ENCODE measurements around the gene NOS2.
"Not testable (repeated sequence)": the region's sequence is repeated elsewhere in the genome, so short reads cannot be mapped to it uniquely, and the experiment has no call there.

The NOS2 gene

DNA sequence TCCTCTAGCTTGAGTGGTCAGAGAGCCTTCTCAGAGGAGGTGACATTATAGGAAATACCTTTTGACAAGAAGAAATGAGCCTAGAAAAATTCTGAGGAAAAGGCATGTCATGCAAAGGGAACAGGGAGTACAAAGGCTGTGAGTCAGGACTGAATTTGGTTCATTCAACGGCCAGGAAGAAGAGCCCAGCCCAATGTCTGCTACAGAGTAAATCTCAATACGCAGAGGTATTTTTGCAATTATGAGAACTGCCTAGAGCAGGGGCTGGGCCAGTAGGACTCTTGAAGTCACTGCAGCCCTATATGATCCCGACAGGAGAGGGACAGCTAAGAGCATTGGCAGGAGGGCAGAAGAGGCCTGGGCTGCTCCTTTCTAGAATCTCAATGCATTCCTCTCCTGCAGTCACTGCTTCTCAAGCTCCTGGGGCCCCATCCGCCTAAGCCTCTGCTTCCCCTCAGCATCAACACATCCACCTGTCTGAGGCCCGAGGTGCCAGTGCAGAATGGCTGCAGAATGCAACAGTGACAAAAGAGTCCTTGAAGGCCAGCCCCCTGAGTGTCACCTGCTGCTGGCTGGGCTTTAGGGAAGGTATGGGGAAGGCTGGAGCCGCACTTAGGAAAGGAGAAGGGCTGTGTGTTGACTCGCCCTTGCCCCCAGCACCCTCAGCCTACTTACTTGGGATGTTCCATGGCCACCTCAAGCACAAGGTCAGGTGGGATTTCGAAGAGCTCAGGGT, 20.1 kb downstream of the NOS2 start:
- no peaks in the 10 kb centered on the region for H3K9me3 ChIP-seq (ENCODE audit: low read length)
- no peak overlapping the region for H3K9ac ChIP-seq (ENCODE audit: low read length)
- H3K4me1 ChIP-seq (ENCODE audit: insufficient read depth, low read length), result no peaks in the 10 kb centered on the region
- no peaks in the 10 kb centered on the region for H3K36me3 ChIP-seq (ENCODE audit: insufficient read depth, low read length)
- H3K4me3 ChIP-seq (ENCODE audit: low read depth in 1 of 2, low read length in 2 of 2), result no peak overlapping the region
- no peak overlapping the region for H3K27ac ChIP-seq (ENCODE audit: low read depth, low read length)
- H3K27me3 ChIP-seq (ENCODE audit: control insufficient read depth in 1 of 2, insufficient read depth in 2 of 2, low read length in 2 of 2), result no peaks in the 10 kb centered on the region

DNA sequence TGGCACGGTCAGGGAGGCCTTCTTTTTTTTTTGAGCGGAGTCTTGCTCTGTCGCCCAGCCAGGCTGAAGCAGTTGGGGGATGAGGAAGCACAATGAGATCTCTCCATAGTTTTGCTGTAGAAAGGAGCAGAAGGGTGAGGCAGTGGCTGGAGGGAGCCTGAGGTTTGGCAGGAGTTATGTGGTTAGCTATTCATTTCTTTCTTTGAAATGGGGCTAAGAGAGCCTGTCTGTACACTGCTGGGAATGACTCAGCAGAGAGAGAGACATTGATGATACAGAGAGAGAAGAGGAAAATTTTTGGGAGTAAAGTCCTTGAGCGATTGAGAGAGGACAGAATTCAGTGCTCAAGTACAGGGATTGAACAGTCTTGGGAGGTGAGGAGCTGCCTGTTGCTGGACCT, 22.1 kb downstream of the NOS2 start:
- H3K36me3 ChIP-seq (ENCODE audit: insufficient read depth, low read length), result no peaks in the 10 kb centered on the region
- H3K4me1 ChIP-seq (ENCODE audit: insufficient read depth, low read length), result no peaks in the 10 kb centered on the region
- no peak overlapping the region for H3K4me3 ChIP-seq (ENCODE audit: low read depth in 1 of 2, low read length in 2 of 2)
- H3K9ac ChIP-seq (ENCODE audit: low read length), result no peak overlapping the region
- H3K27me3 ChIP-seq (ENCODE audit: control insufficient read depth in 1 of 2, insufficient read depth in 2 of 2, low read length in 2 of 2), result no peaks in the 10 kb centered on the region
- no peak overlapping the region for H3K27ac ChIP-seq (ENCODE audit: low read depth, low read length)
- H3K9me3 ChIP-seq (ENCODE audit: low read length), result no peaks in the 10 kb centered on the region

DNA sequence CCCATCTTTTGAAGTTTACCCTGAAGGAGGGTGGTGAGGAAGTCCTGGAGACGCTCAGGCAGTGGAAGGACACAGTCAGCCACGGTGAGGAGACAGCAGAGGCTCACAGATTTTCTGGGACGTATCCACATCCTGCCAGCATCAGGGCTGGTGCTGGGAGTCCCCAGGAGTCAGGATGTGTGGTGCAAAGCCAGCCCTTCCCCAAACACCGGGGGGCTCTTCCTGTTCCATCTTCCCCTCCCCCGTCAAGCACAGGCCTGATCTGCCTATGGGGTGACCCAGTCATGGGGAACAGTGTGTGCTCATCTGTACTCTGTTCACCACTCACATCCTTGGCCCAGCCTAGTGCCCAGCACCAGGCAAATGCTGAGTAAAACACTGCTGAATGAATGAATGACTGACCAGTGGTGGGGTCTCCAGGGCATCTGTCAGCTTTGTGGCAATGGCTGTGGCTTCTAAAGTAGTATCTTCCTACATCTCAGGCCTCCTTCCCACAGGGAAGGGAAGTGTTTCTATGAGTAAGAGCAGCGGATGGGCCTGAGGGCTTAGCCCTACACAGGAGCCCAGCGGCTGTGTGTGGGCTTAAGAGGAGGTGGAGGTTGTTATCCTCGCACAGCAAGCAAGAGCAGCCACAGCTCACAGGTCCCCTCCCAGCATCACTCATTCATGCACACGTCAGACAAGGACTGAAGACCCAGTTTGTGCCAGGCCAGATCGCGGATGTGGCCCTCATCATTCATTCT, 23.3 kb downstream of the NOS2 start:
- H3K9me3 ChIP-seq (ENCODE audit: low read length), result no peaks in the 10 kb centered on the region
- H3K36me3 ChIP-seq (ENCODE audit: insufficient read depth, low read length), result no peaks in the 10 kb centered on the region
- no peak overlapping the region for H3K27ac ChIP-seq (ENCODE audit: low read depth, low read length)
- no peaks in the 10 kb centered on the region for H3K4me1 ChIP-seq (ENCODE audit: insufficient read depth, low read length)
- H3K27me3 ChIP-seq (ENCODE audit: control insufficient read depth in 1 of 2, insufficient read depth in 2 of 2, low read length in 2 of 2), result no peaks in the 10 kb centered on the region
- no peak overlapping the region for H3K4me3 ChIP-seq (ENCODE audit: low read depth in 1 of 2, low read length in 2 of 2)
- H3K9ac ChIP-seq (ENCODE audit: low read length), result no peak overlapping the region

DNA sequence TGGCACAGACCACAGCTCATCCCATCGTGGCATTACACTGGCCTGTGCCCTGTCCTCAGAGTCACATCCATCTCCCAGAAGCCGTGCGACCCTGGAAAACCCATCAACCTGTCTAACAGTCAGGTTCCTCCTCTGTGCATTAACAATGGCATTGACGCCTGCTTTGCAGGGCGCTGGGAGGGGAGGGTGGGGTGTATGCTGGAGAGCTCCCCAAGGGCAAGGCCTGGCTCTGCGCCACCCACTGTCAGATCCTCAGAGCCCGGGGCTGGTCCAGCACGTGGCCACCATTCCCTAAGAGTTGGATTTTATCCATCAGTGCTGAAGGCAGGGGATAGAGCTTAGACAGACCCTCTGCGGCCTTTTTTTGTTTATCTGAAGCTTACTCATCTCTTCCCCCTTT, 28.7 kb downstream of the NOS2 start:
- no peaks in the 10 kb centered on the region for H3K27me3 ChIP-seq (ENCODE audit: control insufficient read depth in 1 of 2, insufficient read depth in 2 of 2, low read length in 2 of 2)
- no peak overlapping the region for H3K4me3 ChIP-seq (ENCODE audit: low read depth in 1 of 2, low read length in 2 of 2)
- no peaks in the 10 kb centered on the region for H3K9me3 ChIP-seq (ENCODE audit: low read length)
- H3K9ac ChIP-seq (ENCODE audit: low read length), result no peak overlapping the region
- H3K27ac ChIP-seq (ENCODE audit: low read depth, low read length), result no peak overlapping the region
- H3K4me1 ChIP-seq (ENCODE audit: insufficient read depth, low read length), result no peaks in the 10 kb centered on the region
- no peaks in the 10 kb centered on the region for H3K36me3 ChIP-seq (ENCODE audit: insufficient read depth, low read length)

DNA sequence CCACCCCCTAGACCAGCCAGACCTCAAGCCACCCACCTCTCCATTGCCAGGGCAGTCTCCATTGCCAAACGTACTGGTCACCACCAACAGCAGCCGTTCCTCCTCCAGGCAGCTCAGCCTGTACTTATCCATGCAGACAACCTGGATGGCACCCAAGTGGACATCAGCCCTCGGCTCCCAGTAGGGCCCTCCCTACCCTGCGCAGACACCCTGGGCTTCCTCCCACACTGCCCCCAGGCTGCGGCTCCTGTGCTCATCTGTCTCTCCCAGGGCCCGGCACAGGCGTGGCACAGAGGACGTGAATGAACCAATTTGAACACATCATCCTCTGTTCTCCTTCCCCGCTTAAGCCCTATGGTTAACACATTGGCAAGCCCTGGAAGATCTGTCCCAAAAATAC, 29.5 kb downstream of the NOS2 start:
- H3K36me3 ChIP-seq (ENCODE audit: insufficient read depth, low read length), result no peaks in the 10 kb centered on the region
- H3K4me3 ChIP-seq (ENCODE audit: low read depth in 1 of 2, low read length in 2 of 2), result no peak overlapping the region

DNA sequence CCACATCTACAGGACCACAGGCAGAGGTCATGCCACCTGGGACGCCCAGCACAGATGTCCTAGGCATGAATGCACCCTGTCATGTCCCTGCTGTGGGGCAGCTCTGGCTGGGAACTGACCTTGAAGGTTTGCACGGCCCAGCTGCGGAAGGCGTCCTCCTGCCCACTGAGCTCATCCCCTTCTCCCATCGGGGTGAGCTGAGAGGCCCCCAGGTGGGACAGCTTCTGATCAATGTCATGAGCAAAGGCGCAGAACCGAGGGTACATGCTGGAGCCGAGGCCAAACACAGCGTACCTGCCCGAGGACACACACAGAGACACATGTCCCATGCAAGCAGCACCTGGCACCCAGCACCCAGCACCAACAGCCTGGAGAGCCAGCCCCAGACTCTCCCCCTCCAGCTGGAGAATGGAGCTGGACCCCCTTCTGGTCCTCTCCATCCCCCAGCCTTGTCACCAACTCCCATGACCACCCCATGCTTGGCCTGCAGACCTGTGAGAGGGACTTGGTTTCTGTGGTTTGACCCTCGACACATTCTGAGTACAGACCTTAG, 31.4 kb downstream of the NOS2 start:
- H3K4me1 ChIP-seq (ENCODE audit: insufficient read depth, low read length), result no peaks in the 10 kb centered on the region
- no peaks in the 10 kb centered on the region for H3K9me3 ChIP-seq (ENCODE audit: low read length)
- H3K27me3 ChIP-seq (ENCODE audit: control insufficient read depth in 1 of 2, insufficient read depth in 2 of 2, low read length in 2 of 2), result no peaks in the 10 kb centered on the region
- no peak overlapping the region for H3K9ac ChIP-seq (ENCODE audit: low read length)
- no peak overlapping the region for H3K4me3 ChIP-seq (ENCODE audit: low read depth in 1 of 2, low read length in 2 of 2)
- H3K27ac ChIP-seq (ENCODE audit: low read depth, low read length), result no peak overlapping the region
- H3K36me3 ChIP-seq (ENCODE audit: insufficient read depth, low read length), result no peaks in the 10 kb centered on the region

More for the DNA sequence above, 29.5 kb downstream of the NOS2 start:
- no peaks in the 10 kb centered on the region for H3K4me1 ChIP-seq (ENCODE audit: insufficient read depth, low read length)
- no peaks in the 10 kb centered on the region for H3K27me3 ChIP-seq (ENCODE audit: control insufficient read depth in 1 of 2, insufficient read depth in 2 of 2, low read length in 2 of 2)
- no peaks in the 10 kb centered on the region for H3K9me3 ChIP-seq (ENCODE audit: low read length)
- no peak overlapping the region for H3K27ac ChIP-seq (ENCODE audit: low read depth, low read length)
- no peak overlapping the region for H3K9ac ChIP-seq (ENCODE audit: low read length)

DNA sequence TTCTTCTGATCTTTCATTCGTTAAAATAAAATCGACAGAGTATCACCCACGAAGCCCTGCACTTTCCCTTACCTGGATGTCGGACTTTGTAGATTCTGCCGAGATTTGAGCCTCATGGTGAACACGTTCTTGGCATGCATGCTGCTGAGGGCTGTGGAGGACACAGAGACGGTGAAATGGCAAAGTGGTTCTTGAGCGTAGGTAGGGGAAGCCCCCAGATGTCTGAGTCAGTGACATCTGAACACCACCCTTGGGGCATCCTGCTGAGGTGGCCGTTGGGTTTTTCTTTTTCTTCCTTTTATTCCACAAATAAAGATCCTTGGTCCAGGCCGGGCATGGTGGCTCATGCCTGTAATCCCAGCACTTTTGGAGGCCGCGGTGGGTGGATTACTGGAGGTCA, 33.9 kb downstream of the NOS2 start:
- H3K9ac ChIP-seq (ENCODE audit: low read length), result no peak overlapping the region
- H3K9me3 ChIP-seq (ENCODE audit: low read length), result no peaks in the 10 kb centered on the region

DNA sequence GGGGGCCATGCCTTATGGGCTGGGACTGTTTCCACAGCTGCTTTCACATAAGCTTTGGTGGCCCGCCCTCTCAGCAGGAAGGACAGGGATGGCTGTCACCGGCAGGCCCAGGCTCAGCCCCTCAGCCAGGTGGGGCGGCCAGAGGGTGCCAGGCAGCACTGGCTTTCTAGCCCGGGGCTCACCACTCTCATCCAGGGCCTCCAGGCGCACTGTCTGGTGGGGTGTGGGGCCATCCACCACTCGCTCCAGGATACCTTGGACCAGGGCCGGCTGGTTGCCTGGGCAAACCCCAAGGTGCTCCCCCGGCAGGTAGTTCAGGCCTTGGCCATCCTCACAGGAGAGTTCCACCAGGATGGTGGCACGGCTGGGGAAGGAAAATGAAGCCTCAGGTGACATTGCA, 35.0 kb downstream of the NOS2 start:
- Histone ChIP-seq H3K36me3 (ENCODE audit: insufficient read depth, low read length) (no peaks in the 10 kb centered on the region), H3K9me3 (ENCODE audit: low read length) (no peaks in the 10 kb centered on the region), H3K4me1 (ENCODE audit: insufficient read depth, low read length) (no peaks in the 10 kb centered on the region), H3K27me3 (ENCODE audit: control insufficient read depth in 1 of 2, insufficient read depth in 2 of 2, low read length in 2 of 2) (no peaks in the 10 kb centered on the region), H3K27ac (ENCODE audit: low read depth, low read length) (no peak overlapping the region), H3K4me3 (ENCODE audit: low read depth in 1 of 2, low read length in 2 of 2) (no peak overlapping the region), H3K9ac (ENCODE audit: low read length) (no peak overlapping the region)

More for the DNA sequence above, 33.9 kb downstream of the NOS2 start:
- H3K27me3 ChIP-seq (ENCODE audit: control insufficient read depth in 1 of 2, insufficient read depth in 2 of 2, low read length in 2 of 2), result no peaks in the 10 kb centered on the region
- H3K4me3 ChIP-seq (ENCODE audit: low read depth in 1 of 2, low read length in 2 of 2), result no peak overlapping the region
- no peaks in the 10 kb centered on the region for H3K4me1 ChIP-seq (ENCODE audit: insufficient read depth, low read length)
- H3K27ac ChIP-seq (ENCODE audit: low read depth, low read length), result no peak overlapping the region
- H3K36me3 ChIP-seq (ENCODE audit: insufficient read depth, low read length), result no peaks in the 10 kb centered on the region

DNA sequence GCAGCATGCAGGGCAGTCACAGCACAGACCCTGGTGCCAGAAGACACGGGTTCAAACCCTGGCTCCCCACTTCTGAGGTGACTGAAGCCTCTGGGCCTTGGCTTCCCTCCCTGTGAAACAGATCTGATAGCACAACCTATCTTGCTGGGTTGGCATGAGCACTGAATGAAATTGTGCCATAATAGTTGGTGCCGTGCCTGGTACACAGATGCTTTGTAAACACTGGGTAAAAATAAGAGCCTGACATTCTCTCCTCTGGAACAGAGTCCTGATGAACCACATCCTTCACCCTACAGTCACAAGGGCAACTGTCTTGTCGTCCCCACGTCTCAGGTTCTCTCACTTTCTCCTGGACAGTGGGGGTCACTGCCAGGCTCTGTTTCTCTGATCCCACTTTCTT, 35.7 kb downstream of the NOS2 start:
- Histone ChIP-seq H3K27me3 (ENCODE audit: control insufficient read depth in 1 of 2, insufficient read depth in 2 of 2, low read length in 2 of 2) (no peaks in the 10 kb centered on the region), H3K9me3 (ENCODE audit: low read length) (no peaks in the 10 kb centered on the region), H3K4me1 (ENCODE audit: insufficient read depth, low read length) (no peaks in the 10 kb centered on the region), H3K4me3 (ENCODE audit: low read depth in 1 of 2, low read length in 2 of 2) (no peak overlapping the region), H3K27ac (ENCODE audit: low read depth, low read length) (no peak overlapping the region), H3K9ac (ENCODE audit: low read length) (no peak overlapping the region), H3K36me3 (ENCODE audit: insufficient read depth, low read length) (no peaks in the 10 kb centered on the region)

DNA sequence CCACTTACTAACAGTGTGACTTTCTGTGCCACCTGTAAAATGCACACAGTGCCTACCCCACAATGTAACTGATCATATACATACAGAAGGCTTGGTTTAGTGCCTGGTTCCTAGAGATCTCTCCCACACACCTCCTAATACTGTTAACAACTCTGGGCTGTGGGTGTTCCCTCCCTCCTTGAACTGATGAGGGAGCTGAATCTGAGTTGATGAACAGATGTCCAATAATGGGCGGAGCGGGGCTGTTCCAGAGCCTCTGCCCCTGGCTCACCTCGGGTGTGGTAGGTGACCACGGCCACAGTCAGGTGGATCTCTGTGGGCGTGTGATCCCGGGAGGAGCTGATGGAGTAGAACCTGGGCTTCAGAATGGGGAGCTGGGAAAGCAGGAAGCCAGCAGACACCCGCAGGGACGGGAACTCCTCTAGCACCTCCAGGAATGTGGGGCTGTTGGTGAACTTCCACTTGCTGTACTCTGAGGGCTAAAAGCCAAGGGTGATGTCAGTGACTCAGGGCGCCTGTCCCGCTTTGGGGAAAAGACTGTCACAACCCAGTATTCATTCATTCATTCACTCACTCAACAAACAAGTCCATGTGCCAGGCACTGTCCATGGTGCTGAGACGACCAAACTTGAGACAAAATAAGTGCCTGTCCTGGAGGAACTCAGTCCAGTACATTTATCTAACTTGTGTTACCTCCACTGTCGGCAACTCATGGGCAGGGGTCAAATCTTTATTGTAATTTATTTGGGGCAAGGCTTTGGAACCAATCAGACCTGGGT, 37.6 kb downstream of the NOS2 start:
- H3K27me3 ChIP-seq (ENCODE audit: control insufficient read depth in 1 of 2, insufficient read depth in 2 of 2, low read length in 2 of 2), result no peaks in the 10 kb centered on the region
- no peak overlapping the region for H3K9ac ChIP-seq (ENCODE audit: low read length)
- no peak overlapping the region for H3K27ac ChIP-seq (ENCODE audit: low read depth, low read length)
- no peaks in the 10 kb centered on the region for H3K36me3 ChIP-seq (ENCODE audit: insufficient read depth, low read length)
- H3K4me1 ChIP-seq (ENCODE audit: insufficient read depth, low read length), result no peaks in the 10 kb centered on the region
- H3K4me3 ChIP-seq (ENCODE audit: low read depth in 1 of 2, low read length in 2 of 2), result no peak overlapping the region
- H3K9me3 ChIP-seq (ENCODE audit: low read length), result no peaks in the 10 kb centered on the region

DNA sequence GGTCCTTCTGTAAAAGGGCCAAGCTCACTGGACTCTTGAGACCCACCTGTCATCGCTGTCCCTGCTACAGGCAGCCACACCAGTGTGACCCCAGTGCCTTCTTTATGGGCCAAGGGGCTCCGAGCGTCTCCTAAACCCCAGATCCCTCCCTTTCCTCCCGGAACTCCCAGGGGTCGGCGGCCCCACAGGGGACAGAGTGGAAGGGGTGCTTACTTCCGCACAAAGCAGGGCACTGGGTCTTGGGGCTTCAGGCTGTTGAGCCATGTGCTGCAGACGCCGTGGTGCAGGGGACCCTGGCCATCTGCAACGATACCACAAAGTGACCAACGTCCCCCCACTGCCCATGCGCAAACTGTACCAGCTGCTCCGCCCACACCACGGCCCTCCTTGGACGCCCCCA, 39.4 kb downstream of the NOS2 start:
- not testable (repeated sequence) for H3K4me1 ChIP-seq (ENCODE audit: insufficient read depth, low read length); H3K27ac ChIP-seq (ENCODE audit: low read depth, low read length); H3K27me3 ChIP-seq (ENCODE audit: control insufficient read depth in 1 of 2, insufficient read depth in 2 of 2, low read length in 2 of 2); H3K36me3 ChIP-seq (ENCODE audit: insufficient read depth, low read length); H3K9ac ChIP-seq (ENCODE audit: low read length); H3K9me3 ChIP-seq (ENCODE audit: low read length); H3K4me3 ChIP-seq (ENCODE audit: low read depth in 1 of 2, low read length in 2 of 2)
